ENCODE data around the gene NOTCH1. TPM values are rescaled to one million over a fixed set of nuclear protein-coding genes. Genes with fewer than 3 reads are reported as not detected.

NOTCH1 gene
- total RNA-seq, 2 donors from 2014 or later = 23.4 to 24.2 TPM

- no peak for DNase-seq
- no peak overlapping the region for H3K27ac ChIP-seq (ENCODE audit: low read depth, low read length)
- TF ChIP-seq CTCF (conservative IDR thresholded peaks at IDR 0.05) = no peak
- no peaks in the 10 kb centered on the region for H3K9me3 Mint-ChIP-seq
- H3K4me3 Mint-ChIP-seq = no peak overlapping the region
- H3K27ac Mint-ChIP-seq = no peak overlapping the region
- no peaks in the 10 kb centered on the region for H3K27me3 Mint-ChIP-seq (ENCODE audit: insufficient read depth)
- no peaks in the 10 kb centered on the region for H3K4me1 ChIP-seq (ENCODE audit: control insufficient read depth, insufficient read depth, low read length)
- H3K36me3 Mint-ChIP-seq (ENCODE audit: low read depth) = peaks cover 5% of the 10 kb centered on the region
- peaks cover 4% of the 10 kb centered on the region for H3K36me3 ChIP-seq (ENCODE audit: control insufficient read depth, insufficient read depth, low read length)
- H3K9me3 ChIP-seq (ENCODE audit: control insufficient read depth, low read length) = no peaks in the 10 kb centered on the region
- H3K4me1 Mint-ChIP-seq = no peaks in the 10 kb centered on the region
- no peak overlapping the region for H3K9ac ChIP-seq (ENCODE audit: extremely low read depth, low read length, poor library complexity, severe bottlenecking)
- no peaks in the 10 kb centered on the region for H3K27me3 ChIP-seq (ENCODE audit: control insufficient read depth, insufficient read depth, low read length, poor library complexity, severe bottlenecking)
- H3K4me3 ChIP-seq (ENCODE audit: low read length) = no peak overlapping the region
- WGBS, 2 experiments (ENCODE audit: insufficient coverage in 1 of 2, insufficient read length in 1 of 2) = 93 to 94% methylated on average over 21 to 29 of the region's 29 CpGs
These were observed 31.7 kb downstream of the NOTCH1 start for GRCh38 chr9:136514022-136514714.

- Mint-ChIP-seq H3K27me3 (ENCODE audit: insufficient read depth) (no peaks in the 10 kb centered on the region), H3K9me3 (no peaks in the 10 kb centered on the region), H3K4me3 (no peak overlapping the region), H3K36me3 (ENCODE audit: low read depth) (peaks cover 5% of the 10 kb centered on the region), H3K4me1 (no peaks in the 10 kb centered on the region), H3K27ac (no peak overlapping the region)
- no peak for DNase-seq
- 95 to 98% methylated on average over 14 to 16 of the region's 16 CpGs for WGBS, 2 experiments (ENCODE audit: insufficient coverage in 1 of 2, insufficient read length in 1 of 2)
- no peaks in the 10 kb centered on the region for H3K4me1 ChIP-seq (ENCODE audit: control insufficient read depth, insufficient read depth, low read length)
- no peak overlapping the region for H3K9ac ChIP-seq (ENCODE audit: extremely low read depth, low read length, poor library complexity, severe bottlenecking)
- TF ChIP-seq CTCF (conservative IDR thresholded peaks at IDR 0.05) = no peak
- no peak overlapping the region for H3K4me3 ChIP-seq (ENCODE audit: low read length)
- H3K9me3 ChIP-seq (ENCODE audit: control insufficient read depth, low read length) = no peaks in the 10 kb centered on the region
- no peak overlapping the region for H3K27ac ChIP-seq (ENCODE audit: low read depth, low read length)
- no peaks in the 10 kb centered on the region for H3K27me3 ChIP-seq (ENCODE audit: control insufficient read depth, insufficient read depth, low read length, poor library complexity, severe bottlenecking)
- H3K36me3 ChIP-seq (ENCODE audit: control insufficient read depth, insufficient read depth, low read length) = peaks cover 4% of the 10 kb centered on the region
These were observed 32.7 kb downstream of the NOTCH1 start for GRCh38 chr9:136513191-136513590.

GRCh38 chr9:136512651-136513071, 33.2 kb downstream of the NOTCH1 start:
- Mint-ChIP-seq H3K4me3 (no peak overlapping the region), H3K36me3 (ENCODE audit: low read depth) (peaks cover 5% of the 10 kb centered on the region)

More at GRCh38 chr9:136512651-136513071, 33.2 kb downstream of the NOTCH1 start:
- peak overlapping the region; percentile 92 for H3K27ac ChIP-seq (ENCODE audit: low read depth, low read length)
- peak; percentile 85 for DNase-seq
- no peaks in the 10 kb centered on the region for H3K9me3 ChIP-seq (ENCODE audit: control insufficient read depth, low read length)
- no peak overlapping the region for H3K4me3 ChIP-seq (ENCODE audit: low read length)
- H3K4me1 ChIP-seq (ENCODE audit: control insufficient read depth, insufficient read depth, low read length) = no peaks in the 10 kb centered on the region
- no peaks in the 10 kb centered on the region for H3K27me3 ChIP-seq (ENCODE audit: control insufficient read depth, insufficient read depth, low read length, poor library complexity, severe bottlenecking)
- Mint-ChIP-seq H3K27me3 (ENCODE audit: insufficient read depth) (no peaks in the 10 kb centered on the region), H3K27ac (no peak overlapping the region), H3K4me1 (no peaks in the 10 kb centered on the region), H3K9me3 (no peaks in the 10 kb centered on the region)
- H3K9ac ChIP-seq (ENCODE audit: extremely low read depth, low read length, poor library complexity, severe bottlenecking) = no peak overlapping the region
- WGBS, 2 experiments (ENCODE audit: insufficient coverage in 1 of 2, insufficient read length in 1 of 2) = 92 to 94% methylated on average over 2 to 10 of the region's 13 CpGs
- TF ChIP-seq CTCF (conservative IDR thresholded peaks at IDR 0.05) = no peak
- H3K36me3 ChIP-seq (ENCODE audit: control insufficient read depth, insufficient read depth, low read length) = peaks cover 4% of the 10 kb centered on the region

Data from endodermal cell (in vitro differentiated cells).